PC-3 (cell line): ENCODE data around the gene USP9Y. TPM values are rescaled to one million over a fixed set of nuclear protein-coding genes. Genes with fewer than 3 reads are reported as not detected.

Source experiments
- ATAC-seq: fragments of 200-7000 bp; cut with Tn5 transposase; 2 replicates; pipeline ENCODE4 v1.9.1; 2020; ENCODE audit warnings: mild to moderate bottlenecking, moderate library complexity
- Bru-seq: library from RNA; stranded (reverse); fragments of 400-500 nt; gene quantifications from one replicate; lab custom pipeline; 2021; lab: Mats Ljungman, UMichigan
- BruChase-seq, 2 experiments: library from RNA; stranded (reverse); fragments of 400-500 nt; gene quantifications; one replicate each; lab custom pipeline; 2021; lab: Mats Ljungman, UMichigan
- BruUV-seq: library from RNA; stranded (reverse); fragments of 400-500 nt; replicated peaks from 2 replicates; lab custom pipeline; 2021; lab: Mats Ljungman, UMichigan
- CTCF ChIA-PET: fragments of 300-600 bp; sonication (Branson Sonifier 250); formaldehyde crosslinking; loops from one replicate; lab custom pipeline; 2022; ENCODE audit warnings: antibody characterized with exemption; lab: Charles Lee
- POLR2A ChIA-PET: fragments of 300-600 bp; sonication (Branson Sonifier 250); formaldehyde crosslinking; loops from one replicate; lab custom pipeline; 2022; ENCODE audit warnings: antibody characterized with exemption; ENCODE audit not compliant: unreplicated experiment; lab: Charles Lee
- DNase-seq: peaks from one replicate; pipeline ENCODE4 v3.0.0-alpha.2; 2015
- H2AFZ ChIP-seq: fragments of 300-600 bp; sonication (generic); 2 replicates; pipeline ENCODE4 v1.6.0; 2016; ENCODE audit warnings: antibody characterized with exemption, low read length
- H3F3A ChIP-seq: fragments of 300-600 bp; sonication (generic); one replicate; pipeline ENCODE4 v1.6.0; 2017; ENCODE audit warnings: antibody characterized with exemption, low read length, control low read depth, mild to moderate bottlenecking; ENCODE audit not compliant: unreplicated experiment
- H3K27ac ChIP-seq: fragments of 300-600 bp; sonication (generic); 2 replicates; pipeline ENCODE4 v1.5.1; 2016; ENCODE audit warnings: mild to moderate bottlenecking, low read length
- H3K27me3 ChIP-seq: fragments of 300-600 bp; sonication (generic); 2 replicates; pipeline ENCODE4 v1.6.1; 2016; ENCODE audit warnings: low read length, mixed read lengths
- H3K36me3 ChIP-seq: fragments of 300-600 bp; sonication (generic); 2 replicates; pipeline ENCODE4 v1.6.1; 2016; ENCODE audit warnings: low read depth, mixed run types, low read length, mixed read lengths
- H3K4me1 ChIP-seq: fragments of 300-600 bp; sonication (generic); 2 replicates; pipeline ENCODE4 v1.5.1; 2016; ENCODE audit warnings: low read length; ENCODE audit not compliant: insufficient read depth
- H3K4me2 ChIP-seq: fragments of 300-600 bp; sonication (generic); 2 replicates; pipeline ENCODE4 v1.6.0; 2016; ENCODE audit warnings: low read length
- H3K4me3 ChIP-seq: fragments of 300-600 bp; sonication (generic); 2 replicates; pipeline ENCODE4 v1.5.1; 2016; ENCODE audit warnings: mild to moderate bottlenecking, low read length, mixed read lengths
- H3K79me2 ChIP-seq: fragments of 300-600 bp; sonication (generic); 2 replicates; pipeline ENCODE4 v1.6.1; 2017; ENCODE audit warnings: low read length, mixed read lengths
- H3K9ac ChIP-seq: fragments of 300-600 bp; sonication (generic); 2 replicates; pipeline ENCODE4 v1.6.0; 2016; ENCODE audit warnings: mild to moderate bottlenecking, low read length
- H3K9me2 ChIP-seq: fragments of 300-600 bp; sonication (generic); replicated peaks from 2 replicates; pipeline ENCODE4 v1.6.1; 2016; ENCODE audit warnings: mixed run types, low read length, mixed read lengths
- H3K9me3 ChIP-seq: fragments of 300-600 bp; sonication (generic); 2 replicates; pipeline ENCODE4 v1.6.1; 2016; ENCODE audit warnings: low read length, mixed read lengths
- H4K20me1 ChIP-seq: fragments of 300-600 bp; sonication (generic); 2 replicates; pipeline ENCODE4 v1.6.1; 2016; ENCODE audit warnings: low read length, mixed read lengths
- CTCF ChIP-seq: fragments of 300-600 bp; sonication (generic); conservative IDR thresholded peaks from 2 replicates; pipeline ENCODE4 v1.5.1; 2017; ENCODE audit warnings: antibody characterized with exemption, low read depth, mild to moderate bottlenecking, low read length
- EZH2 ChIP-seq: fragments of 300-600 bp; sonication (generic); IDR thresholded peaks from one replicate; pipeline ENCODE4 v1.6.1; 2017; ENCODE audit warnings: antibody characterized with exemption, mild to moderate bottlenecking, low read length; ENCODE audit not compliant: unreplicated experiment
- EZH2phosphoT487 ChIP-seq: fragments of 300-600 bp; sonication (generic); IDR thresholded peaks from 2 replicates; pipeline ENCODE4 v1.6.1; 2018; ENCODE audit warnings: mild to moderate bottlenecking, antibody characterized with exemption, low read length, borderline replicate concordance
- intact Hi-C: fragments of 100-400 bp; cut with micrococcal nuclease; formaldehyde crosslinking; loops from 2 replicates; pipeline ENCODE4 v1.9.0; 2023
- long read RNA-seq: library from polyadenylated mRNA; unstranded; transcript quantifications from one replicate; pipeline ENCODE4 v2.0.0, GENCODE V29; 2021; ENCODE audit not compliant: unreplicated experiment
- total RNA-seq: library from RNA; depleted of rRNA; stranded (reverse); fragments of >200 nt; gene quantifications from 2 replicates; pipeline ENCODE4 v1.2.3, GENCODE V29; 2014; rRNA removed

The USP9Y gene
- total RNA-seq (not detected in 2 replicates), Bru-seq, nascent RNA (percentile 8 among the genes with signal in this experiment), BruChase-seq, experiment 1, labeled RNA remaining after a 6-hour chase (percentile 7 among the genes with signal in this experiment), BruChase-seq, experiment 2, labeled RNA remaining after a 2-hour chase (percentile 3 among the genes with signal in this experiment)
- long read RNA-seq: 0 reads

- no peak within 1 kb of the TSS for H3K9ac ChIP-seq
- no peaks in the 10 kb centered on the region for H3K4me1 ChIP-seq
- H3K4me3 ChIP-seq: no peak within 1 kb of the TSS
- H3K27ac ChIP-seq: no peak within 1 kb of the TSS
- H3K36me3 ChIP-seq: no peaks in the 10 kb centered on the region
- ChIA-PET CTCF (no interaction called here), POLR2A (no interaction called here)
- no peak within 1 kb of the TSS for H2AFZ ChIP-seq
- H3K9me2 ChIP-seq: no peaks in the 10 kb centered on the region
- no TSS peak for BruUV-seq
- no peak for ATAC-seq
- intact Hi-C loops: no loop called here
- H3K4me2 ChIP-seq: no peak within 1 kb of the TSS
- H4K20me1 ChIP-seq: no peaks in the 10 kb centered on the region
- no peaks in the 10 kb centered on the region for H3F3A ChIP-seq
- no peaks in the 10 kb centered on the region for H3K9me3 ChIP-seq
- DNase-seq: no peak
- H3K27me3 ChIP-seq: no peaks in the 10 kb centered on the region
- TF ChIP-seq EZH2 (no peak), CTCF (no peak), EZH2phosphoT487 (no peak)
- H3K79me2 ChIP-seq: no peaks in the 10 kb centered on the region
Observed at GRCh38 chrY:12701181-12701695, at the start of gene USP9Y. Gene USP9Y, plus strand, starts transcription at chrY:12701231. Its CDS starts 8,217 bp downstream, at chrY:12709448.

- no peaks in the 10 kb centered on the region for H3K9me2 ChIP-seq
- H3K27me3 ChIP-seq: no peaks in the 10 kb centered on the region
- H3K9me3 ChIP-seq: no peaks in the 10 kb centered on the region
- H3K36me3 ChIP-seq: no peaks in the 10 kb centered on the region
- H3K9ac ChIP-seq: no peak overlapping the region
- no peak overlapping the region for H3K4me3 ChIP-seq
- no peaks in the 10 kb centered on the region for H3F3A ChIP-seq
- no TSS peak for BruUV-seq
- H4K20me1 ChIP-seq: no peaks in the 10 kb centered on the region
- H3K4me1 ChIP-seq: no peaks in the 10 kb centered on the region
- ChIA-PET CTCF (no interaction called here), POLR2A (no interaction called here)
- no peak for ATAC-seq
- H3K79me2 ChIP-seq: no peaks in the 10 kb centered on the region
- H3K4me2 ChIP-seq: no peak overlapping the region
- H3K27ac ChIP-seq: no peak overlapping the region
- H2AFZ ChIP-seq: no peak overlapping the region
- intact Hi-C loops: no loop called here
- no peak for TF ChIP-seq EZH2
- no peak for TF ChIP-seq EZH2phosphoT487
- TF ChIP-seq CTCF: no peak
- no peak for DNase-seq
Observed at GRCh38 chrY:12651621-12652036, 49.4 kb upstream of the USP9Y start.
